GM12865 (cell line): ENCODE results near the gene TNK2.

Experiments
- DNase-seq: peaks from one replicate; pipeline ENCODE4 v3.0.0; 2010; ENCODE audit warnings: low read depth
- H3K4me3 ChIP-seq: 2 replicates; pipeline ENCODE4 v1.5.1; 2011; ENCODE audit warnings: mild to moderate bottlenecking, low read depth, low read length, control low read depth
- TF ChIP-seq, protein P1 (sequence below): IDR thresholded peaks from 2 replicates; pipeline ENCODE4 v1.5.1; 2011; ENCODE audit warnings: low read length, control low read depth, low read depth, inconsistent platforms; ENCODE audit not compliant: insufficient read depth; ENCODE audit errors: missing control alignments

The TNK2 gene

DNA sequence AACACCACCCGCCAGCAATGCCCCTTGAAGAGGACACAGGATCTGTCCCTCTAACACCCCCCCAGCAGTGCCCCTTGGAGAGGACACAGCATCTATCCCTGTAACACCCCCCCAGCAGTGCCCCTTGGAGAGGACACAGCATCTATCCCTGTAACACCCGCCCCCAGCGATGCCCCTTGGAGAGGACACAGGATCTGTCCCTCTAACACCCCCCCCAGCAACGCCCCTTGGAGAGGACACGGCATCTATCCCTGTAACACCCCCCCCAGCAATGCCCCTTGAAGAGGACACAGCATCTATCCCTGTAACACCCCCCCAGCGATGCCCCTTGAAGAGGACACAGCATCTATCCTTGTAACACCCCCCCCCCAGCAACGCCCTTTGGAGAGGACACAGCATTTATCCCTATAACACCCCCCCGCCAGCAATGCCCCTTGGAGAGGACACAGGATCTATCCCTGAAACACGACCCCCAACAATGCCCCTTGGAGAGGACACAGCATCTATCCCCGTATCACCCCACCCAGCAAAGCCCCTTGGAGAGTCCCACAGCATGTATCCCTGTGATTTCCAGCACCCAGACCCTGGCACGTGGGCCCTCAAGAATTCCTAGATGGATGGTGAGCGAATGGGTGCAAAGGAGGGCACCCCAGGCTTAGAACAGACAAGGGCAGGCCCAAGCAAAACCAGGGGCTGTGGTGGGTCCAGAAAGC, 26.9 kb downstream of the TNK2 start:
- TF ChIP-seq, protein P1, sequence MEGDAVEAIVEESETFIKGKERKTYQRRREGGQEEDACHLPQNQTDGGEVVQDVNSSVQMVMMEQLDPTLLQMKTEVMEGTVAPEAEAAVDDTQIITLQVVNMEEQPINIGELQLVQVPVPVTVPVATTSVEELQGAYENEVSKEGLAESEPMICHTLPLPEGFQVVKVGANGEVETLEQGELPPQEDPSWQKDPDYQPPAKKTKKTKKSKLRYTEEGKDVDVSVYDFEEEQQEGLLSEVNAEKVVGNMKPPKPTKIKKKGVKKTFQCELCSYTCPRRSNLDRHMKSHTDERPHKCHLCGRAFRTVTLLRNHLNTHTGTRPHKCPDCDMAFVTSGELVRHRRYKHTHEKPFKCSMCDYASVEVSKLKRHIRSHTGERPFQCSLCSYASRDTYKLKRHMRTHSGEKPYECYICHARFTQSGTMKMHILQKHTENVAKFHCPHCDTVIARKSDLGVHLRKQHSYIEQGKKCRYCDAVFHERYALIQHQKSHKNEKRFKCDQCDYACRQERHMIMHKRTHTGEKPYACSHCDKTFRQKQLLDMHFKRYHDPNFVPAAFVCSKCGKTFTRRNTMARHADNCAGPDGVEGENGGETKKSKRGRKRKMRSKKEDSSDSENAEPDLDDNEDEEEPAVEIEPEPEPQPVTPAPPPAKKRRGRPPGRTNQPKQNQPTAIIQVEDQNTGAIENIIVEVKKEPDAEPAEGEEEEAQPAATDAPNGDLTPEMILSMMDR = no peak
- no peak overlapping the region for H3K4me3 ChIP-seq
- DNase-seq = no peak

DNA sequence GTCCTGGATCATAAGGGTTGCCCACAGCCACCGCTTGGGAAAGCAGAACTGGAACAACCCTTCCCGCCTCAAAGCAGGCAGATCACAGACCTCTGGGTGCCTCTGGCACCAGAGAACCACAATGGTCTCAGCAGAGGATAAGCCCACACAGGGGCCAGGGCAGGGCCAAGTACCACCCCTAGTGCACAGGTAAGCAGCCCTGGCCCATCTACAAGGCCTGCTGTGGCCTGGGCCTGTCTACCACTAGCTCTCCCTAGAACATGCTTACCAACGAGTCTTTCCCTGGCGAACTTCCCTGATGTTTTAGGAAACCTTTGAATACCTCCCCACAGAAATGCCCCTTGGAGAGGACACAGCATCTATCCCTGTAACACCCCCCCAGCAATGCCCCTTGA, 28.3 kb downstream of the TNK2 start:
- no peak overlapping the region for H3K4me3 ChIP-seq
- TF ChIP-seq, protein P1 = no peak
- DNase-seq = no peak

DNA sequence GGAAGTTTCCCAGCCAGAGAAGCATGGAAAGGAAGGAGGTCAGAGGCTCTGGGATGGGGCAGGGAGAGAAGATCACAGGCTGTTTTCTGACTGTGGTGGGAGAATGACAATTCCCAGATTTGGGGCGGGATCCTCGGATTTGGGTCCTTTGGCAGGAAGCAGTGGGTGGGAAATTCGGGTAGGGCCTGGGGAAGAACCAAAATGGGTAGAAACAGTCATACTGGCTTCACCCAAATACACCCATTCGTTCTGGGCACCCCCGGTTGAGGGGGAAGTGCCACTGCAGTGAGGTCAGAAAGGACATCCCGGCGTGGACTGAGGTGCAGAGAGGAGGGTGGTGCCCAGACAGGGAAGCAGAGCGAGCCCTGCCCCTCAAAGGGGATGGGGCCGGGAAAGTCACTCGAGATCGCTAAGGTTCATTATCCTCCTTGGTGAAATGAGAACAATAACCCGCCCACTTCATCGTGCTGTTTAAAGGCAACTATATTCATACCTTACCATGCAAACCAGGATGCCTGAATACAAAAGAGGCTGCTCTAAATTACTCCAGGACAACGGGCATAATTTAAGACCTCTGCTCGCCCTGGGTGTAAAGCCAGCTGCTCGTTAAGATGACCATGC, 28.8 kb downstream of the TNK2 start:
- DNase-seq = no peak
- no peak overlapping the region for H3K4me3 ChIP-seq
- TF ChIP-seq, protein P1 = no peak

DNA sequence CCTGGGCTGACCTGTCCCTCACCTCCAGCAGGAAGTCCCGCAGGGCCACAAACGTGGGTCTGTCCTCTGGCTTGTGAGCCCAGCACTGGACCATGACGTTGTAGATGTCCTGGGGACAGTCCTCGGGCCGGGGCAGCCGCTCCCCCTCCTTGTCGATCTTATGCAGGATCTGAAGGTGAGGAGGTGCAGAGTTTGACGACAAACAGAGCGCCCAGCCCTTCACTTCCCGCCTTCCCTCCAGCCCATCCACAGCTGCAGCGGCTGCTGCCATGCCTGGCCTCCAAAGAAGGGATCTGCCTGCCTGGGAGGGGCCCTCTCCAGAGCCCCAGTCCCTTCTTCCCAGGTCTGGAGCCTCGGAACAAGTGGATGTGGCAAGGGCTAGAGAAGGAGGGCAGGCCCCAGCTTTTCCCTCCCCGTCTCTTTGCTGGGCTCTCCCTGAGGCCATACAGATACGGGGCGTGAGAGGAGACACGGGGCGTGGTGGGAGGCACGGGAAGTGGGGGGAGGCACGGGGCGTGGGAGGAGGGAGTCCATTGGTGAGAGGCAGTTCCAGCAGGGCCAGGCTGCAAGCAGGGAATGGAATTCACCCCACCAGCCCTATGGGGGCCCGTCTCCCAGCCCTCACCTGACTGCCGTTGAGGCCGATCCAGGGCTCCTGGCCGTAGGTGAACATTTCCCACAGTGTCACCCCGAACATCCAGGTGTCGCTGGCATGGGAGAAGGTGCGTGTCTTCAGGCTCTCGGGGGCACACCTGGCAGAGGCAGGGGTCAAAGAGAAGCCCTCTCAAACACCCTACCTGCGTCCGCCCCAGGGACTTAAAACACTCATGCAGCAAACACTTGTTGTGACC, 29.7 kb downstream of the TNK2 start:
- H3K4me3 ChIP-seq = no peak overlapping the region
- TF ChIP-seq, protein P1 = no peak
- DNase-seq = no peak

DNA sequence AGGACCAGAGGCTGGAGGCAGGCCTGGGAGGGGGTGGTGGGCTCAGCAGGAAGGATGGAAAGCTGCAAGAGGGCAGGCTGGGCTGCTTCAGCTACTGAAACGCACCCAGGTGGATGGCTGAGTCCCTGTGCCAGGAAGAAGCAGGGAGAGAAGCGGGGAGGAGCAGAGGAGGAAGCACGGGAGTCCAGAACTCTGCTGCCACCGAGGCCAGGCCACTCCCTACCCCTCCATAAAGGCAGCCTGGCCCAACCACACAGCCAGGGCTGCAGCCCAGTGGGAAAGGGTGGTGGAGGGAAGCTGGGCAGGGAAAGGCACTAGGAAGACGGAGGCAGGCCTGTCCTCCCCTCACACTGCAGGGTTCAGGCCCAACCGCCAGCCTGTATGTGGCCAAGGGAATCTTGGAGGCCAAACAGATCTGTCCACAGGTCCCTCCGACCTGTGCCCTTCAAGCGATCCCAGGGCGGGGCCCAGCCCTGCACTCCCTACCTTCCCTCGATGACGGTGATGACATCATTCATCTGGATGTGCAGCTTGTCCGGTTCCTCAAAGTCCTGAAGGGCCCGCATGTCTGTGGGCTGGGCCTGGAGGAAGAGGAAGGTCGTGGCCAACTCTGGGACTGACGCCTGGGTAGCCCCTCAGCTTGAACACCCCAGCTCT, 30.5 kb downstream of the TNK2 start:
- H3K4me3 ChIP-seq = no peak overlapping the region
- TF ChIP-seq, protein P1 = no peak
- no peak for DNase-seq

DNA sequence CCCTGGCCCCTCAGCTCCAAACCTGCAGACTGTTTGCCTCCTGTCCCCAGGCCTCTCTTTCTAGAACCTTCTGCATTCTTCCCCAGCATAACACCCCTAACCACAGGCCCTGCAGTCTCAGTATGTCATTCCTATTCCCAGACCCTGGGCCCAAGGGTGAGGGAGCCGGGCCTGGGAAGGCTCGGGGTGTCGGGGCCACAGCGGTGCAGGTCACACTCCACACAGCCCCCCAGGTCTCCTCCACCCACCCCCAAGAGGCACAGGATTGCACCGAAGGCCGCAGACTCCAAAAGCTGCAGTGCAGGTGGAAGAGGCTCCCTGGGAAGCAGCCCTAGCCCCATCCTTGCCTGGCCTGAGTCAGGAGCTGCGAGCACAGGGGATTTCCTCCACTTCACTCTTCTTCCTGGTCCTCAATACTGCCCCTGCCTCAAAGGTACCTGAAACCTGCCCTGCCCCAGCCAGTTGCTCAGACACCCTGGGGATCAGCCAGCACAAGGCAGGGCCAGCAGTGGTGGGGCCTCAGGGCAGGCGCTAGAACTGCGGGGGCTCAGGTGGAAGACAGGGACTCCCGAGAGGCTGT, 31.1 kb downstream of the TNK2 start:
- TF ChIP-seq, protein P1 = no peak
- DNase-seq = no peak
- no peak overlapping the region for H3K4me3 ChIP-seq
